ENCODE measurements around the gene DPP6. TPM values are rescaled to one million over a fixed set of nuclear protein-coding genes. Genes with fewer than 3 reads are reported as not detected.

DPP6 gene
- total RNA-seq, 1 experiment from 2014 or later = not detected

DNA sequence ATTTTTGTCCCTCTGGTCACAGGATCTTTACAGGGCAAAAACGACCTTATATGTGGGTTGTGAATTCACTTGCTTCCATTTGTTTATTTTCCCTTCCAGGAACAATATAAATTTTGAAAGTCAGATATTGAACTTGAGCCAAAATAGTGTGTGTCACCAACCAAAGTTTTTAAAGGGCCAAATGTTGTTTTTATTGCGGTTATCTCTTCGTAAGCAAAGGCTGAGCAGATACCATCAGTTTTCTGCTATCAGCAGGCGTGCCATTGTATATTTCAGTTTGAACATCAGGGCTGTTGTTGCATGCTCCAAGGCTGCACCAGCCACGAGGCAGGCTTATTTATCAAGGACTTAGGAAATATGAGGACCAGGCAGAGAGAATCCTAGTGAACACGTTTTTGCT lies 790.4 kb downstream of the DPP6 start:
- ChIA-PET CTCF (no interaction called here), POLR2A (no interaction called here)
- TF ChIP-seq, protein P1, sequence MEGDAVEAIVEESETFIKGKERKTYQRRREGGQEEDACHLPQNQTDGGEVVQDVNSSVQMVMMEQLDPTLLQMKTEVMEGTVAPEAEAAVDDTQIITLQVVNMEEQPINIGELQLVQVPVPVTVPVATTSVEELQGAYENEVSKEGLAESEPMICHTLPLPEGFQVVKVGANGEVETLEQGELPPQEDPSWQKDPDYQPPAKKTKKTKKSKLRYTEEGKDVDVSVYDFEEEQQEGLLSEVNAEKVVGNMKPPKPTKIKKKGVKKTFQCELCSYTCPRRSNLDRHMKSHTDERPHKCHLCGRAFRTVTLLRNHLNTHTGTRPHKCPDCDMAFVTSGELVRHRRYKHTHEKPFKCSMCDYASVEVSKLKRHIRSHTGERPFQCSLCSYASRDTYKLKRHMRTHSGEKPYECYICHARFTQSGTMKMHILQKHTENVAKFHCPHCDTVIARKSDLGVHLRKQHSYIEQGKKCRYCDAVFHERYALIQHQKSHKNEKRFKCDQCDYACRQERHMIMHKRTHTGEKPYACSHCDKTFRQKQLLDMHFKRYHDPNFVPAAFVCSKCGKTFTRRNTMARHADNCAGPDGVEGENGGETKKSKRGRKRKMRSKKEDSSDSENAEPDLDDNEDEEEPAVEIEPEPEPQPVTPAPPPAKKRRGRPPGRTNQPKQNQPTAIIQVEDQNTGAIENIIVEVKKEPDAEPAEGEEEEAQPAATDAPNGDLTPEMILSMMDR (IDR thresholded peaks at IDR 0.05; ENCODE audit: insufficient read depth in 1 of 2, low read depth in 1 of 2, low read length in 1 of 2, severe bottlenecking in 1 of 2, unreplicated experiment in 1 of 2) = no peak
- Mint-ChIP-seq H3K4me3 (ENCODE audit: unreplicated experiment) (no peak overlapping the region), H3K36me3 (ENCODE audit: insufficient read depth, unreplicated experiment) (no peaks in the 10 kb centered on the region), H3K27ac (ENCODE audit: unreplicated experiment) (no peak overlapping the region), H3K9me3 (ENCODE audit: unreplicated experiment) (peaks cover 3% of the 10 kb centered on the region), H3K4me1 (ENCODE audit: low read depth, unreplicated experiment) (peaks cover 6% of the 10 kb centered on the region), H3K27me3 (ENCODE audit: insufficient read depth, unreplicated experiment) (peaks cover 13% of the 10 kb centered on the region)
- no peaks in the 10 kb centered on the region for H3K9me3 ChIP-seq
- no peak overlapping the region for H3K4me3 ChIP-seq (ENCODE audit: low read depth, low read length)
- intact Hi-C loops (cut with micrococcal nuclease; ENCODE audit: unreplicated experiment) = no loop called here
- no peaks in the 10 kb centered on the region for H3K36me3 ChIP-seq (ENCODE audit: control insufficient read depth, insufficient read depth, low read length)
- 0 out of 2 replicates have a peak, but pooled peaks cover 5% of the 10 kb centered on the region for H3K4me1 ChIP-seq
- DNase-seq = no peak
- H3K27me3 ChIP-seq (replicated peaks; ENCODE audit: control insufficient read depth, insufficient read depth, low read length) = no peaks in the 10 kb centered on the region; the same call in 1 of the 2 replicates
- BruUV-seq (replicated peaks) = no TSS peak

DNA sequence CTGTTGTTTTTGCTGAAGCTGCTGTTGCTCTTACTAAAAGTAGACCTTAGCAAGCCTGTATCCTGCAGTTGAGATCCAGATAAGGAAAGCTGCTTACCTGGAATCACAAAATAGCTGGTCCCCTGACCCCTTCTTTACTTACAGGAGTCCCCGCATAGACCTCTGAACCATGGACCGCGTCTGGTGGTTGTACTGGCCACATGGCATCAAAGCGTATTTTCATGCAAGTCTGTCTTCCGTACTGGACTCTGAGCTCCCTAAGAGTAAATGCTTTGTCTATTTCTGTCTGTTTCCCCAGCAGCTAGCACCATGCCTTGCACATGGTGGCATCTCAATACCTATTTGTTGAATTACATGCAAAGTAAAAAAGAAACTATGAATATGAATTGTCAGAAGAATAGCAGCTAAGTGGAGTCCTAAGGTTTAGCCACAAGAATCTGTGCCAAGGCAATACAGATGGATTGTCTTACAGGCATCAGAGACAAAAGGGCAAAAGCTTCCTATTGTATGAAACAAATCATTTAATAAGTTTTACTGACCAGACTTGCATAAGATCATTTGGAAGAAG lies 791.6 kb downstream of the DPP6 start:
- POLR2A ChIA-PET = no interaction called here
- Mint-ChIP-seq H3K27me3 (ENCODE audit: insufficient read depth, unreplicated experiment) (peaks cover 9% of the 10 kb centered on the region), H3K27ac (ENCODE audit: unreplicated experiment) (no peak overlapping the region), H3K36me3 (ENCODE audit: insufficient read depth, unreplicated experiment) (no peaks in the 10 kb centered on the region), H3K4me3 (ENCODE audit: unreplicated experiment) (no peak overlapping the region), H3K9me3 (ENCODE audit: unreplicated experiment) (peaks cover 10% of the 10 kb centered on the region), H3K4me1 (ENCODE audit: low read depth, unreplicated experiment) (peaks cover 6% of the 10 kb centered on the region)
- CTCF ChIA-PET = no interaction called here
- intact Hi-C loops (cut with micrococcal nuclease; ENCODE audit: unreplicated experiment) = no loop called here
- no TSS peak for BruUV-seq (replicated peaks)
- Histone ChIP-seq H3K27me3 (replicated peaks; ENCODE audit: control insufficient read depth, insufficient read depth, low read length) (no peaks in the 10 kb centered on the region; the same call in 1 of the 2 replicates), H3K9me3 (no peaks in the 10 kb centered on the region), H3K4me3 (ENCODE audit: low read depth, low read length) (no peak overlapping the region), H3K36me3 (ENCODE audit: control insufficient read depth, insufficient read depth, low read length) (no peaks in the 10 kb centered on the region), H3K4me1 (0 out of 2 replicates have a peak, but pooled peaks cover 5% of the 10 kb centered on the region)
- TF ChIP-seq, protein P1 (IDR thresholded peaks at IDR 0.05; ENCODE audit: insufficient read depth in 1 of 2, low read depth in 1 of 2, low read length in 1 of 2, severe bottlenecking in 1 of 2, unreplicated experiment in 1 of 2) = no peak
- no peak for DNase-seq

DNA sequence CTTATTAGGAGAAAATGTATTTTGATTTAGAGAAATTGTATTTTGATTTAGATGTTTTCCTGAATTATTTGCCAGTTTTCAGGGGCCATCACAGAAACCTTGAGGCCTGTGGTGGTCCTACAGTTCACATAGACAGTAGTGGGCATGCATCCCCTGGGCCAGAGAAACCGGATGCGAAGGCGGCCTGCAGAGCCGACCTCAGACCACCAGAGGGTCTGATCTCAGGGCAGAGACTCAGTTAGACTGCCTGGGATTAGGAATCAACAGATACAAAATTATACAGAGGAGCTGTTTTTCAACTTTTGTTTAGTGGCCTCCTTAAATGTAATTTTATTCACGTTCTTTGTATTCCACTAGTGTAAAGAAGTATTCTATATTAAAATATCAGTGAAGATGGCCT lies 792.3 kb downstream of the DPP6 start:
- intact Hi-C loops (cut with micrococcal nuclease; ENCODE audit: unreplicated experiment) = no loop called here
- no peaks in the 10 kb centered on the region for H3K36me3 Mint-ChIP-seq (ENCODE audit: insufficient read depth, unreplicated experiment)
- CTCF ChIA-PET = no interaction called here

More for the DNA sequence above, 792.3 kb downstream of the DPP6 start:
- Mint-ChIP-seq H3K4me3 (ENCODE audit: unreplicated experiment) (no peak overlapping the region), H3K27ac (ENCODE audit: unreplicated experiment) (no peak overlapping the region), H3K4me1 (ENCODE audit: low read depth, unreplicated experiment) (peaks cover 6% of the 10 kb centered on the region), H3K9me3 (ENCODE audit: unreplicated experiment) (peaks cover 10% of the 10 kb centered on the region), H3K27me3 (ENCODE audit: insufficient read depth, unreplicated experiment) (peaks cover 7% of the 10 kb centered on the region)
- H3K27me3 ChIP-seq (replicated peaks; ENCODE audit: control insufficient read depth, insufficient read depth, low read length) = no peaks in the 10 kb centered on the region; the same call in 1 of the 2 replicates
- POLR2A ChIA-PET = no interaction called here
- H3K36me3 ChIP-seq (ENCODE audit: control insufficient read depth, insufficient read depth, low read length) = no peaks in the 10 kb centered on the region
- TF ChIP-seq, protein P1 (IDR thresholded peaks at IDR 0.05; ENCODE audit: insufficient read depth in 1 of 2, low read depth in 1 of 2, low read length in 1 of 2, severe bottlenecking in 1 of 2, unreplicated experiment in 1 of 2) = no peak
- DNase-seq = no peak
- H3K9me3 ChIP-seq = no peaks in the 10 kb centered on the region
- BruUV-seq (replicated peaks) = no TSS peak
- H3K4me3 ChIP-seq (ENCODE audit: low read depth, low read length) = no peak overlapping the region
- 0 out of 2 replicates have a peak, but pooled peaks cover 5% of the 10 kb centered on the region for H3K4me1 ChIP-seq

Measured in Caco-2 (cell line).